Neural progenitor cell (in vitro differentiated cells): Measurements from ENCODE around the gene RGS7. TPM values are rescaled to one million over a fixed set of nuclear protein-coding genes. Genes with fewer than 3 reads are reported as not detected.
"Not testable (repeated sequence)": the region's sequence is repeated elsewhere in the genome, so short reads cannot be mapped to it uniquely, and the experiment has no call there.

Source experiments
- DNase-seq: peaks from one replicate; pipeline ENCODE4 v3.0.0-alpha.2; 2016; ENCODE audit warnings: low spot score
- H2AFZ ChIP-seq: fragments of 200-600 bp; sonication (generic); replicated peaks from 2 replicates; pipeline ENCODE4 v1.6.1; 2016; ENCODE audit warnings: antibody characterized with exemption
- H3F3A ChIP-seq: fragments of 200-600 bp; sonication (generic); 2 replicates; pipeline ENCODE4 v1.6.1; 2016; ENCODE audit warnings: antibody characterized with exemption, low read depth
- H3K27ac ChIP-seq: fragments of 200-600 bp; sonication (generic); 2 replicates; pipeline ENCODE4 v1.5.1; 2016; ENCODE audit warnings: mild to moderate bottlenecking
- H3K27me3 ChIP-seq: fragments of 200-600 bp; sonication (generic); 2 replicates; pipeline ENCODE4 v1.6.1; 2016; ENCODE audit warnings: mild to moderate bottlenecking, moderate library complexity
- H3K36me3 ChIP-seq: fragments of 200-600 bp; sonication (generic); 2 replicates; pipeline ENCODE4 v1.5.1; 2016
- H3K4me1 ChIP-seq: fragments of 200-600 bp; sonication (generic); 2 replicates; pipeline ENCODE4 v1.6.1; 2016; ENCODE audit warnings: mixed run types
- H3K4me2 ChIP-seq: fragments of 200-600 bp; sonication (generic); 2 replicates; pipeline ENCODE4 v1.6.1; 2016
- H3K4me3 ChIP-seq: fragments of 200-600 bp; sonication (generic); 2 replicates; pipeline ENCODE4 v1.5.1; 2016
- H3K79me2 ChIP-seq: fragments of 200-600 bp; sonication (generic); 2 replicates; pipeline ENCODE4 v1.6.1; 2016; ENCODE audit warnings: low read depth
- H3K9ac ChIP-seq: fragments of 200-600 bp; sonication (generic); 2 replicates; pipeline ENCODE4 v1.6.1; 2016
- H3K9me3 ChIP-seq: fragments of 200-600 bp; sonication (generic); 2 replicates; pipeline ENCODE4 v1.5.1; 2016; ENCODE audit warnings: low read depth
- H4K20me1 ChIP-seq: fragments of 200-600 bp; sonication (generic); 2 replicates; pipeline ENCODE4 v1.6.1; 2016; ENCODE audit warnings: low read depth
- H3K27ac Mint-ChIP-seq: 3 replicates; pipeline ENCODE4 v1.8.0; 2021; ENCODE audit warnings: mixed read lengths
- H3K27me3 Mint-ChIP-seq: 2 replicates; pipeline ENCODE4 v1.8.0; 2022; ENCODE audit warnings: low read depth, mild to moderate bottlenecking, inconsistent platforms, moderate library complexity, mixed read lengths; ENCODE audit not compliant: insufficient read depth
- H3K36me3 Mint-ChIP-seq: 3 replicates; pipeline ENCODE4 v1.8.0; 2021; ENCODE audit warnings: mixed read lengths
- H3K4me1 Mint-ChIP-seq: 3 replicates; pipeline ENCODE4 v1.8.0; 2021; ENCODE audit warnings: mixed read lengths
- H3K4me3 Mint-ChIP-seq: 3 replicates; pipeline ENCODE4 v1.8.0; 2021; ENCODE audit warnings: mild to moderate bottlenecking, moderate library complexity, mixed read lengths
- H3K9me3 Mint-ChIP-seq: 3 replicates; pipeline ENCODE4 v1.8.0; 2020; ENCODE audit warnings: mixed read lengths
- CTCF ChIP-seq: fragments of 200-600 bp; sonication (generic); IDR thresholded peaks from 2 replicates; pipeline ENCODE4 v1.5.1; 2017; ENCODE audit warnings: antibody characterized with exemption, mild to moderate bottlenecking
- EZH2 ChIP-seq: fragments of 200-600 bp; sonication (generic); IDR thresholded peaks from 2 replicates; pipeline ENCODE4 v1.6.1; 2017; ENCODE audit warnings: antibody characterized with exemption, mild to moderate bottlenecking, moderate library complexity
- EZH2phosphoT487 ChIP-seq: fragments of 200-600 bp; sonication (generic); IDR thresholded peaks from 2 replicates; pipeline ENCODE4 v1.6.1; 2017; ENCODE audit warnings: antibody characterized with exemption
- total RNA-seq: library from RNA; depleted of rRNA; stranded (reverse); fragments of >200 nt; gene quantifications from 2 replicates; pipeline ENCODE4 v1.2.3, GENCODE V29; 2015; ENCODE audit warnings: low replicate concordance

The RGS7 gene
- total RNA-seq, 1 donor from 2014 or later: not detected

GRCh38 chr1:240909701-240910457 is 447.1 kb downstream of the RGS7 start:
- Histone ChIP-seq H3K9ac (no peak overlapping the region), H3F3A (no peaks in the 10 kb centered on the region), H3K36me3 (no peaks in the 10 kb centered on the region), H3K4me3 (no peak overlapping the region), H3K79me2 (no peaks in the 10 kb centered on the region), H3K27me3 (no peaks in the 10 kb centered on the region), H2AFZ (no peak overlapping the region), H4K20me1 (no peaks in the 10 kb centered on the region), H3K4me2 (no peak overlapping the region), H3K4me1 (peaks cover 2% of the 10 kb centered on the region), H3K27ac (no peak overlapping the region), H3K9me3 (no peaks in the 10 kb centered on the region)
- TF ChIP-seq CTCF (no peak), EZH2phosphoT487 (no peak), EZH2 (no peak)
- H3K27me3 Mint-ChIP-seq: no peaks in the 10 kb centered on the region
- no peak overlapping the region for H3K27ac Mint-ChIP-seq
- H3K9me3 Mint-ChIP-seq: no peaks in the 10 kb centered on the region
- no peak for DNase-seq
- H3K4me1 Mint-ChIP-seq: peaks cover 2% of the 10 kb centered on the region
- H3K36me3 Mint-ChIP-seq: no peaks in the 10 kb centered on the region
- H3K4me3 Mint-ChIP-seq: no peak overlapping the region

DNA sequence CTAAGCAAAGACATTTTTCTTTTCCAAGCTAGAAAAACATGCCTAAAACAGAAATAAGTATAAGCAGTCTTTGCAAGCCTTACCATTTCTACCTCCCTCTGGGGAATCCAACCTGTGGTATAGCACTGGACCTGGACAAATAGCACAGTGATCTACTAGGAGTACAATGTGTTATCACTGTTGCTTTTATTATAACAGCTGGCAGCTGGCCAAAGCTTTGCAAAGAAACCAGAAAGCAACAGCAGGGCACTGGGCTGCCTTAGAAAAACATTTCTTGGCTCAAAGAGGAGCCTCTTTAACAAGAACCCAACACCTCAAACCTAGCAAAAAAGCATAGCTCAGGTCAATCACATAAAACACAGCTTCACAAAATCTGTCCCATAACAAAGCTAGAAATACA is 450.5 kb downstream of the RGS7 start:
- no peak overlapping the region for H3K27ac ChIP-seq
- no peak for DNase-seq
- Mint-ChIP-seq H3K36me3 (no peaks in the 10 kb centered on the region), H3K4me3 (no peak overlapping the region), H3K9me3 (peaks cover 4% of the 10 kb centered on the region), H3K27me3 (no peaks in the 10 kb centered on the region), H3K27ac (no peak overlapping the region), H3K4me1 (peaks cover 2% of the 10 kb centered on the region)
- H3K4me1 ChIP-seq: peaks cover 2% of the 10 kb centered on the region
- no peaks in the 10 kb centered on the region for H3F3A ChIP-seq
- H3K79me2 ChIP-seq: no peaks in the 10 kb centered on the region
- no peak overlapping the region for H3K4me2 ChIP-seq
- no peak overlapping the region for H2AFZ ChIP-seq
- no peaks in the 10 kb centered on the region for H3K27me3 ChIP-seq
- H4K20me1 ChIP-seq: no peaks in the 10 kb centered on the region
- no peak overlapping the region for H3K4me3 ChIP-seq
- no peak for TF ChIP-seq EZH2
- no peak for TF ChIP-seq EZH2phosphoT487
- no peak for TF ChIP-seq CTCF
- H3K9me3 ChIP-seq: peaks cover 3% of the 10 kb centered on the region
- no peak overlapping the region for H3K9ac ChIP-seq
- no peaks in the 10 kb centered on the region for H3K36me3 ChIP-seq

- Histone ChIP-seq H2AFZ (no peak overlapping the region), H3K4me2 (no peak overlapping the region), H3K4me3 (no peak overlapping the region), H3K9me3 (peaks cover 3% of the 10 kb centered on the region), H3F3A (no peaks in the 10 kb centered on the region), H4K20me1 (no peaks in the 10 kb centered on the region), H3K79me2 (no peaks in the 10 kb centered on the region), H3K4me1 (peaks cover 2% of the 10 kb centered on the region), H3K27me3 (no peaks in the 10 kb centered on the region), H3K36me3 (no peaks in the 10 kb centered on the region), H3K9ac (no peak overlapping the region), H3K27ac (no peak overlapping the region)
- no peaks in the 10 kb centered on the region for H3K36me3 Mint-ChIP-seq
- TF ChIP-seq EZH2phosphoT487 (no peak), CTCF (no peak), EZH2 (no peak)
- DNase-seq: no peak
- peaks cover 2% of the 10 kb centered on the region for H3K4me1 Mint-ChIP-seq
- no peaks in the 10 kb centered on the region for H3K27me3 Mint-ChIP-seq
- H3K4me3 Mint-ChIP-seq: no peak overlapping the region
- H3K9me3 Mint-ChIP-seq: peaks cover 5% of the 10 kb centered on the region
- no peak overlapping the region for H3K27ac Mint-ChIP-seq
These were observed 451.7 kb downstream of the RGS7 start for GRCh38 chr1:240905225-240905765.

GRCh38 chr1:240895424-240895823 is 461.6 kb downstream of the RGS7 start:
- not testable (repeated sequence) for H3K79me2 ChIP-seq, H3K4me2 ChIP-seq, H3K4me3 ChIP-seq, H3K9me3 Mint-ChIP-seq, H4K20me1 ChIP-seq, DNase-seq, H3K9ac ChIP-seq, H3K27me3 Mint-ChIP-seq, H3K27me3 ChIP-seq, H3K4me3 Mint-ChIP-seq, H3K27ac Mint-ChIP-seq, H3K4me1 Mint-ChIP-seq, H3K9me3 ChIP-seq, H3K27ac ChIP-seq, H2AFZ ChIP-seq, H3K36me3 ChIP-seq, H3F3A ChIP-seq, H3K4me1 ChIP-seq, H3K36me3 Mint-ChIP-seq
